H1 (cell line): ENCODE data around the gene COX14. TPM values are rescaled to one million over a fixed set of nuclear protein-coding genes. Genes with fewer than 3 reads are reported as not detected.

Source experiments
- BCL11A ChIP-seq, 2 experiments: IDR thresholded peaks; one replicate each; pipeline ENCODE4 v1.6.1; 2011; ENCODE audit warnings: low read depth in 2 of 2, low read length in 2 of 2, mild to moderate bottlenecking in 2 of 2
- EP300 ChIP-seq, 2 experiments: IDR thresholded peaks; 1 replicate in 1 of 2; 2 replicates in 1 of 2; pipeline ENCODE4 v1.6.1; 2011 to 2012; ENCODE audit warnings: low read depth in 2 of 2, low read length in 2 of 2, mild to moderate bottlenecking in 2 of 2, borderline replicate concordance in 1 of 2, inconsistent platforms in 1 of 2, moderate library complexity in 1 of 2
- NANOG ChIP-seq: IDR thresholded peaks from 2 replicates; pipeline ENCODE4 v1.6.1; 2011; ENCODE audit warnings: low read length, low read depth, mild to moderate bottlenecking, inconsistent platforms; ENCODE audit not compliant: insufficient read depth, poor library complexity, severe bottlenecking
- RAD21 ChIP-seq, 2 experiments: IDR thresholded peaks in 1 of 2; conservative IDR thresholded peaks in 1 of 2; 2 replicates each; pipeline ENCODE4 v1.6.1; 2011; ENCODE audit warnings: low read depth in 2 of 2, low read length in 2 of 2, improper control_type of control experiment in 1 of 2, inconsistent platforms in 1 of 2, mild to moderate bottlenecking in 1 of 2, moderate library complexity in 1 of 2
- SIX5 ChIP-seq: IDR thresholded peaks from 2 replicates; pipeline ENCODE4 v1.6.1; 2011; ENCODE audit warnings: mild to moderate bottlenecking, low read depth, low read length
- polyA plus RNA-seq, 7 experiments: library from polyadenylated mRNA; depleted of rRNA in 3 of 7; stranded (reverse) in 5 of 7; unstranded in 2 of 7; fragments of >200 nt in 5 of 7; fragments of 200-250 nt in 2 of 7; gene quantifications; 1 replicate in 5 of 7; 2 replicates in 1 of 7; 4 replicates in 1 of 7; pipeline versions ENCODE4 v1.2.1 to v1.2.3, GENCODE V29; 2011 to 2013; ENCODE audit warnings: missing spikeins in 2 of 7, mixed read lengths in 2 of 7
- total RNA-seq: library from RNA; stranded (reverse); fragmentation: NEBNext Ultra II Directional; extraction: Animal tissue kit (Norgen Biotek cat#: 25700); gene quantifications from 2 replicates; pipeline ENCODE4 v1.2.1, GENCODE V29; 2021

The COX14 gene
- total and polyA plus RNA-seq, 2 of the 8 experiments (the other 6 are each of a cell fraction or from before 2014, with no cell fraction given), result 40.1 to 102 TPM

DNA sequence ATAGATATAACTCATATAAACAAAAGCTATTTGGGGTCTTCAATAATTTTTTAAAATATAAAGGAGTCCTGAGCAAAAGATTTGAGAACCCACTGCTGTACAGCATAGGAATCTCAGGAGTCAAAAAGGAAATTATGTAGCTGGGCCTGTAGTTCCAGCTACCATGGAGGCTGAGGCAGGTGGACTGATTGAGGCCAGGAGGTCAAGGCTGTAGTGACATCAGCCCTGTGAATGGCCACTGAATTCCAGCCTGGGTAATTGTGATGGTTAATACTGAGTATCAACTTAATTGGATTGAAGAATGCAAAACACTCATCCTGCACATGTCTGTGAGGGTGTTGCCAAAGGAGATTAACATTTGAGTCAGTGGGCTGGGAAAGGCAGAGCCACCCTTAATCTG, 44.6 kb downstream of the COX14 start (continued):
- TF ChIP-seq EP300 (IDR thresholded peaks at IDR 0.05; ENCODE audit: borderline replicate concordance in 1 of 2, low read depth in 2 of 2, low read length in 2 of 2) (no peak), BCL11A (IDR thresholded peaks at IDR 0.05; ENCODE audit: low read depth in 2 of 2, low read length in 2 of 2) (no peak), NANOG (no peak), RAD21 (IDR thresholded peaks at IDR 0.05 in 1 of 2, conservative IDR thresholded peaks at IDR 0.05 in 1 of 2; ENCODE audit: low read depth in 2 of 2, low read length in 2 of 2) (no peak), SIX5 (no peak)
- TF ChIP-seq, all 59 proteins: peak for 0
